GM18867 (cell line): ENCODE results near the gene ANXA4.
A peak's percentile ranks its signal among the peaks of the same experiment; 100 is the strongest.

ENCODE experiments used
- ATAC-seq: cut with Tn5 transposase; IDR thresholded peaks from one replicate; pipeline ENCODE4 v1.9.1; 2021; ENCODE audit warnings: mild to moderate bottlenecking, moderate library complexity; ENCODE audit not compliant: unreplicated experiment

The ANXA4 gene

DNA sequence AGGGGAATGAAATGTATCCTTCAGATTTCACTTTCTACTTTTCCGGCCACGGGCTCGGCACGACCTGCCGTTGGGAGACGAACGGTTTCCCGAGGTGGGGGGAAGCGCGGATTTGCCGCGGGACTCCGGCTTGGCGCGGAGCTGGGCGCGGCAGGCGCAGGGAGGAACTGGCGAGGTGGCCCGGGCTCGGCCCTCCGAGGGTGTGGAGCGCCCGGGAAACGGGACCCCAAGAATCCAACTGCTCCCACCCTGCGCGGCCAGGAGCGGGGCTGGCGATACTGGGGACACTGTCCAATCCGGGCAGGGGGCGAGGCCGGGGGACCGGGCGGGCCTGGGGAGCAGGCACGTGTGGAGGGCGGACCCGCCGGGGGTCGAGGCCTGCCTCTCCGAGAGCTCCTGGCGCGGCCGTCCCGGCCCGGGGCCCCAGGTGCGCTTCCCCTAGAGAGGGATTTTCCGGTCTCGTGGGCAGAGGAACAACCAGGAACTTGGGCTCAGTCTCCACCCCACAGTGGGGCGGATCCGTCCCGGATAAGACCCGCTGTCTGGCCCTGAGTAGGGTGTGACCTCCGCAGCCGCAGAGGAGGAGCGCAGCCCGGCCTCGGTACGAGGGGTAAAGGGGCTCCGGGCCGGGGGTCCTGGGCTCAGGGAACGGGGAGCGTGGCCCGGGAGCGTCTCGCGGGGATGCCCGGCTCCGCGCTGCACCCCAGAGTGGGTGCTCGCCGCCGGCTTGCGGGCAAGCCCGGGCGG lies at the start of gene ANXA4:
ANXA4 (plus strand) TSS at position 560 of the 747 bp plus-strand sequence. CDS start 39,432 bp downstream, outside the sequence.
- peak; percentile 84 for ATAC-seq

DNA sequence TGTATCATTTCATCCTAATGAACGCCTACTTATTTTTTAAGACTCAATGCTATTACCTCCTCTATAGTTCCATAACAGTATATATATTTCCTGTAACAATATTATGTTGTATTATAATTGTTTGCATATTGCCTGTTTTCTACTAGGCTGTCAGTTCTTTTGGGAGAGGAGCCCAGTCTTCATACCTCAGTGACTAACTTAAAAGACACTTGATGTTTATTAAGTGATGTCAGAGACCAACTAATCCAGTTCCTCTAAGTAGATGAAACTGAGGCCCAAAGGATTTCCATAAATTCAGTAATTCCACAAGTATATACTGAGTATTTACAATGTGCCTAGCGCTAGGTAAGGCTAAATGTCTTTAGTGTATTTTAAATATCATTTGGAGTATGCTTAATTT lies 49.5 kb upstream of the ANXA4 start:
- ATAC-seq = no peak

DNA sequence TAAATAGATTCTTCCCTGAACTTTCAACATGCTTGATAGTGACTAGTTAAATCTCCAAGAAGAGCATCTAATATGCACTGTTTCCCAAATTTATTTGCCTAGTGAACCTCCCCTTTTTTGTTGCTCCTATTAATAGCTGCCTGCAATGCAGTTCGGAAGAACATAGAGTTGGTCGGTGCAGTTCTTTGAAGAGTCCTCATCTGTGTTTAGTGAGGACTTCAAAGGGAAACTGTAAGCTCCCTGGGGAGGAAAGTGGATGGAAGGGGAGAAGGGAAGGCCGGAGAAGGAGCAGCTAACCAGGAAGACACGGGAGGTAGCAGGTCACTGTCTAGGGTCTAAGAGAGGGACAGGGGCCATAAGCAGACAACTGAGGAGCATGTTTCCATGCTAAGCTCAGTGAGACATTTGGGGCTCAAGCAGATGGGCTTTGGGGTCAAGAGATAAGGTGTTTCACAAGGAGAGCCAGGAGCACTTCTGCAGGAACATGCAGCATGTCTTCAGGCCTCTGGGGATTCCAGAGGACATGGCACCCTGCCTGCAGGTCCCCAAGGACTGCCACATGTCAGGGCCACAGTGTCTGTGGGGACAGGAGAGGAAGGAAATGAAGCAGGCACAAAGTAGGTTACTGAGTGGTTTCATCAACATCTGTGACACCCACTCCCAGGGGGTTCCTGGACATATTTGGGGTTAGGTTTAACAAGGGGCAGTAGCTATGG lies 48.7 kb upstream of the ANXA4 start:
- ATAC-seq = no peak

DNA sequence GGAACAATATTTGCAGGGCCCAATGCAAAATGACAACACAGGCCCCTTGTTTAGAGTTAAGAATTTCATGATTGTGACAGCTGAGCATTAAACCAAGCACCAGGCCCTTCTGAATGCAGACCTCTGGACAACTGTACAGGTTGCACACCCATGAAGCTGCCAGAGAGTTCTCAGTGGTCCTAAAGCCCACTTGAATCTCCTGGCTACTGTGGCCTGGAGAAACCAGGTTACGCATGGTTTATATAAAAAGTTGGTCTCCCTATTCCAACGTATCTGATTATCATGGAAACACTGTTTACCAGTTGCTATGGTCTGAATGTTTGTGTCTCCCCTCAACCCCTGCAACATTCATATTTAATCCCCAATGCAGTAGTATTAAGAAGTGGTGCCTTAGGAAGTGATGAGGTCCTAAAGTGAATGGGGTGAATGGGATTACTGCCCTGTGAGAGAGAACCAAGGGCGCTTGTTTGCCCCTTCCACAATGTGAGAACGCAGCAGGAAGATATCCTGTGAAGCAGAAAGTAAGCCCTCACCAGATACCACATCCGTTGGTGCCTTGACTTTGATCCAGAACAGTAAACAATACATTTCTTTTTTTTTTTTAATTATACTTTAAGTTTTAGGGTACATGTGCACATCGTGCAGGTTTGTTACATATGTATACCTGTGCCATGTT lies 48.0 kb upstream of the ANXA4 start:
- ATAC-seq = no peak

DNA sequence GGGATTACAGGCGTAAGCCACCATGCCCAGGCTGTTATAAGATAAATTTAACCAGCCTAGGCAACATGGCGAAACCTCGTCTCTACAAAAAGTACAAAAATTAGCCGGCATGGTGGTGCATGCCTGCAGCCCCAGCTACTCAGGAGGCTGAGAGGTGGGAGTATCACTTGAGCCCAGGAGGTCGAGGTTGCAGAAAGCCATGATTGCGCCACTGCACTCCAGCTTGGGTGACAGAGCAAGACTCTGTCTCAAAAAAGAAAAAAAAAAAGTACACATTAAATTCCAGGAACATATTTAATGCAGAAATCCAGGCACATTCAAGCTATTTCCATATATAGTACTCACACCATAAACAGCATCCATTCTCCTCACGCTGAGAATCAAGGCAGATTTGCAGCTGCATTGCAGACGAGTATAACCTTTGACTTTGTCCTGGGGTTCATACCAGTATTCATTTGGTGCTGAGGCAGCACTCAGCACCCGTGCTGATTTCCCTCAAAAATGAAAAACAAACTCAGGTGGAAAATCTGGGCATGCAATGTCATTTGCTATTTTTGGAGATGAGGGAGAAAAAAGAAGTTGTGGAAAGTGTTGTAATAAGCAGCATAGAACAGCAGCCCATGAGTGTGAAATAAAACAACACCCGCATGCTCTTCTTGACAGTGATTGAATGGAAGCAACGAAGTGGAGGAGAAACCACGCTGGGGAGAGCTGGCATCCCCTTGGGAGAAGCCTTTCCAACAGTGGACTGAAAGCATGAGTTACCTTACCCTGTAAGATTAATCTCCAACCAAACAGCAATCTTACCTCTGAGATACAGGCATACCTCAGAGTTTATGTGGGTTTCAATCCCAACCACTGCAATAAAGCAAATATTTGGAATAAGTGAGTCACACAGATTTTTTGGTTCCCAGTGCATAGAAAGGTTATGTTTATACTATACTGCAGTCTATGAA lies 46.8 kb upstream of the ANXA4 start:
- no peak for ATAC-seq

DNA sequence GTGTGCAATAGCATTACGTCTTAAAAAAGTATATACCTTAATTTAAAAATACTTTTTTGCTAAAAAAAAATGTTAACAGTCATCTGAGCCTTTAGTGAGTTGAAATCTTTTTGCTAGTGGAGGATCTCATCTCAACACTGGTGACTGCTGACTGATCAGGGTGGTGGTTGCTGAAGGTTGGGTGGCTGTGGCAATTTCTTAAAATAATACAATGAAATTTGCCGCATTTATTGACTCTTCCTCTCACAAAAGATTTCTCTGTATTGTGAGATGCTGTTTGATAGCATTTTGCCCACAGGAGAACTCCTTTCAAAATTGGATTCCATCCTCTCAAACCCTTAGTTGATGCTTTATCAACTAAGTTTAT lies 46.1 kb upstream of the ANXA4 start:
- no peak for ATAC-seq

DNA sequence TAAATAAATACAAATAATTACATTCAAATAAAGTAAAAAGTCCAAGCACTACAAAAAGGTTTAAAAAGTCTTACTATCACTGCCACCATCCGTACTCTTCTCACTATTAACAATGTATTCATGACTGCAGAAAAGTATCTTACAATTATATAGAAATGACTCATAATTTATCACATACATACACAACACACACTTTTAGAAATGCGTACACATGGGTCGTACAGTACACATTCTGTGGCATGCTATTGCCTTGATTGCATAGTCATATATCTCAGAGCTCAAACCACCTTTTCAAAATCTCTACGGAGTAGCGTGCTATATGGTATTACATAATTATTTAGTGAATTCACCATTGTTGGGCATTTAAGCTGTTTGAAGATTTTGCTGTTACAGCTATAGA lies 41.6 kb upstream of the ANXA4 start:
- ATAC-seq = no peak

DNA sequence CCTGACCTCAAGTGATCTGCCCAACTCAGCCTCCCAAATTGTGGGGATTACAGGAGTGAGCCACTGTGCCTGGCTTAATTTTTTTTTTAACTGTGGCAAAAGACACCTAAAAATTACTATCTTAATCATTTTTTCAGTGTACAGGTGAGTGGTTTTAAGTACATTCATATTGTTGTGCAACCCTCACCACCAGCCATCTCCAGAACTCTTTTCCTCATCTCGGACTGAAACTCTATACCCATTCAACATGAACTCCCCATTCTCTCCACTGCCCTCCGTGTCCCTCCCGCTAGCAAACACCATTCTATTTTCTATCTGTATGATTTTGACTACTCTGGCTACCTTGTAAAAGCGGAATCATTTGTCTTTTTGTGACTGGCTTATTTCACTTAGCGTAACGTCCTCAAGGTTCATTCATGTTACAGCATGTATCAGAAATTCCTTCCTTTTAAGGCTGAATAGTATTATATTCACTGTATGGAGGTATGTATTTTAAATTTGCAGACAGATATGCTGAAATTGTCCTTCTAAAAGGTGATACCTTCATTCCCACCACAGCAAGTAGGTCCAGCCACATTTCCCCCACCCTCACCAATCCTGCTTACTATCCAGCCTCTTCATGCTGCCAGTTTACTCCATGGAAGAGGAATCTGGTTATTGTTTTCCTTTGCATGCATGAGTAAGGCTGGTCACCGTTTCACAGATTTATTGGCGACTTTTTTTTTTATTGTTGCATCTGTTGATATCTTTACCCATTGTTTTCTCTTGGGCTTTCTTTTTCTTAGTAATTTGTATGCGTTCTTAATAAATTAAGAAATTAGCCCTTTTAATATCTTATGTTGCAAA lies 40.6 kb upstream of the ANXA4 start:
- ATAC-seq = no peak

DNA sequence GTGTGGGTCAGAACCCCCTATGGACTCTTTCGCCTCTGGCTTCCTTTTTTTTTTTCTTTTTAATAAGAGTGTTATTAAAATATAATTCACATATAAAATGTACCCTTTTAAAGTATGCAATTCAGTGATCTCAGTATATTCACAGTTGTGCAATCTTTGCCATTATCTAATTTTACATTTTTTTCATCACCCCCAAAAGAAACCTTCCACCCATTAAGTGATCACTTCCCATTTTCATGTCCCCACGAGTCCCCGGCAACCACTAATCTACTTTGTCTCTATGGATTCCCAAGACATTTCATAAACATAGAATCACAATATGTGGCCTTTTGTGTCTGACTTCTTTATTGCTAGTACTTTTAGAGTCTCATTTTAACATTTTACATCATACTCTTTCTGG lies 38.7 kb upstream of the ANXA4 start:
- no peak for ATAC-seq

DNA sequence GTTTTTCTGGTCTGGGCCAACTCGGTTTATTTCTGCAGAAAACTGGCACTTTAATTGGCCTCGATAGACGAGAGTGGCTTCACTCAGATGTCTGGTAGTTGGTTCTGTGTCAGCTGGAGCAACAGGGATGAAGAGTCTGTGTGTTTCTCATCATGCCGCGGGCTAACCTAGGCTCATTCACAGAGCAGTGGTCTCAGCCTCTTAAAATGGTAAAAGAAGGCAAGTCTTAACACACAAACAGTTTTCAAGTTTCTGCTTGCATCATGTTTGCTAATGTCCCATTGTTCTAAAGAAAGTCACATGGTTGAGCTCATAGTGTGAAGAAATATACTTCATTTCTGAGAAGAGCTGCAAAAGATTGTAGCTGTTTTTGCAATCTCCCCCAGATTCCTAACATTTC lies 37.5 kb upstream of the ANXA4 start:
- ATAC-seq = no peak

DNA sequence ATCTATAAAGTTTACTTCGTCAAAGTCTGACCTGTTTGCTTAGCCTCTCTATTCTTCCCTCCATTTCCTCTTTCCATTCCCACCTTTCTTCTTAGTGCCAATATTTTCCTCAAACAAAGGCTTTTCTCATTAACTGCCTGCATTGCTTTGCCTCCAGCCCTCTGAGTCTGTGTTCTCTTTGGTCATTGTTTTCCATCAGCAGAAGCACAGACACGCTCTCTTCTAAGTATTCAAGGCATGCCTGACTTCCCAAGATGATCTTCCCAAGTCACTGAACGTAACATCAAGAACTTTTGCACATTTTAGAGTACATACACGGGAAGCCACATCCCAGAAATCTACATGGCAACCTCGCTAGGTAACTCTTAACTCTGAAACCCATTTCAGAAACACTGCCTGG lies 32.6 kb upstream of the ANXA4 start:
- no peak for ATAC-seq

DNA sequence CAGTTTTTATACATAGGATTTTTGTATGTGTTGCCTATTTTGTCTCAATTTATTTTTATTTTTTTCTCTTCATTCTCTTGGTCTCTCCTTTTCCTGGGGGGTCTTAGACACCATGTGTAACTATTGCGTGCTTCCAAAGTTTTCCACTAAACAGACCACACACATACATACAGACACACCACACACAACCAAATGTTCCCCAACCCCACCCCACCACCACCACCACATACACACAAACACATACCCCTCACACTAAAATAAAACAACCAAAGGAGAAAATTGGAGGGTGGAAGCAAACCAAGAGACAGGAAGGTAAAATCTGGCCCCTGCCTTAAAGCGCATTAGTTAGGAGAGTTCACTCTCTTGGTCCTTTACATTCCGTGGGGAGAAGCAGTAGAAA lies 30.0 kb upstream of the ANXA4 start:
- no peak for ATAC-seq

DNA sequence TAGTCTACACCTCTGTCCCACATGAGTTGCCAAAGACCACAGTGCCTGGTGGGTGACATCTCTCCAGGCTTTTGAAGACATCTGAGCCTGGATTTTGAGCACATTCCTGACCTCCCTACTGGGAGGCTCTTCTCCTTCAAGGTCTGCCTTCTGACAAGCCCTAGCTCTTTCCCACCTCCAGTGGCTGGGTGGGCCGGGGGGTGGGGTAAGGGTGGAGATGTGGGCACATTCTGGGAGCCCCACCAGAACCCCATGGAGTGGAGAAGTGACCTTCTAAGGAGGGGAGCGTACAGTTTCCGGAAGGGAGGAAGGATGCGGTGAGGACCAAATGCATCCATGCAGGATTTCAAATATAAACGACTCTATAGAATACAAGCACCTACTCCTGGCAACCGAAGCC lies 27.9 kb upstream of the ANXA4 start:
- no peak for ATAC-seq

DNA sequence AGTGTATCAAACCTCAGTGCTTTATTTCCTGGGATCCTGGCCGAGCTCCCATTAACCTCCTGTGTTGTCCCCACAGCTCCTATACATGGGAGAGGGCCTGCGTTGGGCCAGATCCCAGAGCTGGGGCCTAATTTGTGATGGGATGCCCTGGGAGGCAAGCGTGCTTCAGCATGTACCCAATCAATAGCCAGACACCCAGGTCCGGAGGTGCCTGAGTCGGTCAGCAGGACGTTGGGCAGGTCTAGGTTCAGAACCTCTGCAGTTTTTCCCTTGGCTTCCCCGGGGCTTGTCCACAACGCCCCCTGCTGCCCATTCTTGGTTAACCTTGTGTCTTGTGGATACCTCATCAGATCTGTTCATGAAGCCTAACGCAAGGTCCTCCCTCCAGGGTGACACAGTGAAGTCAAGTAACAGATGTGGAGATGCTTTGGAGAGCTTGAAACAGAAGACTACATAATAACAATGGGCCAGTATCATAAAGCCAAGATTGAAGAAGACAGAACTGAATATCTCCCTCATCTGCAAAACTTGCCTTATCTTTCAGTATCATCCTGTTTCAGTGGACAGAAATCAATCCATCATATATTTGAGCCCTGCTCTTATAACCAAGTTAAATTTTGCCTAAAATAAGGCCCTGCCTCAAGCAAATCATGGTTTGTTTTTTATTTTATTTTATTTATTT lies 27.3 kb upstream of the ANXA4 start:
- ATAC-seq = peak; percentile 85

DNA sequence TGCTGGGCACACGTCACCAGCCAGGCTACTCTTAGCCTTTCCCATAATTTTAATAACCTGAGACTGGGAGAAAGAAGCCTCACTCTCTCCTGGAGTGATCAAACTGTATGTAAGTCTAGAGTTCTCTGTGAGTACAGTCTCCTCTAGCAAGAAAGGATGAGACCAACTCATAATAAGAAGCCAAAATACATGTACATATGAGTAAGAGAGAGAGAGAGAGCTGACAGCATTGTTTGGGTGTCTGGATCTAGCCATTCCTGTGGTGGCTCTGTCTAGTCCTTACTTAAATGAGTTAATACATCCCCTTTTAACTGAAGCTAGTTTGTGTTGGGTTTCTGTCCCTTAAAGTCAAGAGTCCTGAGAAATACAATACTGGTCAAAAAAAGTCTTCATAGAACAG lies 26.0 kb upstream of the ANXA4 start:
- no peak for ATAC-seq

DNA sequence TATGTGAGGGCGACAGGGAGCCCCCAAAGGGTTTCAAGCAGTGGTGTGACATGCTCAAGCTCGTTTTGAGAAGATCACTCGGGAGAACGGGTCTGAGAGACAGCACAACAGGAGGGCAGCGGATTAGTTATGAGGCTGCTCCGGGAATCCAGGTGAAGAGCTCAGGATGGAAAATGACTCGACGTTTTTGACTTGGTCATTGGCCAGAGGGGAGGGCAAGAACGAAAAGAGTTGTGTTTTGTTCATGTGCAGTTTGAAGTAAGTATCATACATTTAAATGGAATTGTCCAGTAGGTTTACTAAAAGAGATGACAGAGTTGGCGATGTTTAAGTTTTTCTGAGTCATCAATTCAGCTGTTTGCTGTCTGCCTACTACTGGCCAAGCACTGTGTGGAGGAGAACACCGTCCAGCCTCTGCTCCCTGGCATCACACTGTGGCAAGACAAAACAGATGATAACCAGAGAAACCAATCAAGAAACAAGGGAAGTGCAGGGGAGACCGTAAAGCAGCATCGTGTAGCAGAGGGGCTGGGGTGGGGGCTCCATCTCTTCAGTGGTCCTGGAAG lies 25.3 kb upstream of the ANXA4 start:
- no peak for ATAC-seq

DNA sequence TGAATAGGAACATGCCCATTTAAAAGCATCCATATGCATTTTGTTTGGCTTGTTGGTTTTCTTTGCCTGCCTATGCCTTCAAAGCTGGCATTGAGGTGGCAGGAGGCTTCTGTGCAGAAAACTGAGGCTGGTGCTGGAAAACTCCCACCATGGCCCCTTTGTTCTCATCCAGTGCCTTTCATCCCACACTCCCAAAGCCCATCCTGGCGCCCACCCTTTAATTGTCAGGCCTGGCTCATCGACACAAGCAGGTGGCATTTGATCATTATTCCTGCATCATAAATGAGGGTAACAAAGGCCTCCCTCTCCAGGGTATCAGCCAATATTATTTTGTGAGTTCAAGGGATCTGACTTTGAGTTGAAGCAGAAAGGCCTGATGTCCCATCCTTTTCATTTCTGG lies 24.7 kb upstream of the ANXA4 start:
- ATAC-seq = no peak

DNA sequence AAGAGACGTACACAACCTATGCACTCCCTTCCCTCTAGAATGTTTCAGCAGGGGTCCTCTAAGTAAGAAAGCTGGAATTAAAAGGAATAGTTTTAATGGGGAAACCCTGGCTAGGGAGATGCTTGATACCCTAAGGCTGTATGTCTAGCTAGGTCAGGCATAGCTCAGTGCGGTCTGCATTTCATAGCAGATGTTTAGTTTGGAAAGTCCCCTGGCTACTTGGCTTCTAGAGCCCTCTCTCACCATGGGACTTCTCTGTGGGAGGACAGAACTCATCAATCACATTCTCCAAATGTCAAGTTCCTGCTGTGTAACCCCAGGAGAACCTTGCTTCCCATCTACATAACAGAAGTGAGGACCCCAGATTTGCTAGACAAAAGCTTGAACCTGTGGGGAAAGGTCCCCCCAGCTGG lies 24.1 kb upstream of the ANXA4 start:
- peak; percentile 51 for ATAC-seq

DNA sequence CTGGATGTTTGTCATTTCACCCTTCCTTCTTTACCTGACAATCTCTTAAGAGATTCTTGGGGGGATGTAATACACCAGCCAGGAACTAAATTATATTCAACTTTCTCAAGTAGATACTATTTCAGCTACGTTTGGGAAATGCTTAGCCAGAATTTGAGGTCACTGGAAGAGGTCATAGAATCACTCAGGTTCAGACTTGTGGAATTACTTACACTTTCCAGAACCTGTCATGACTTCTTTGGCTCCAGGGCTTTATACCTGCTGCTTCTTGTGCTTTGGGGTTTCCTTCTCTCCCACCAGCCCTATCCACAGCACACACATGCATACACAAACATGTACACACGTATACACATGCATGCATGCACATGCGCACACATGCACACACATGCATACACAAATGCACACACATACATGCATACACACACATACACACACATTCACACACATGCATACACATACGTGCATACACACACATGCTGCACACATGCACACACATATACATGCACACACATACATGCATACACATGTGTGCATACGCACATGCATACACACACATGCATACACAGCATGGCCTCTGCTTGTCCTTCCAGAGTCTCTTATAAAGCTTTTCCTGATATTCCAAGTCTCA lies 23.5 kb upstream of the ANXA4 start:
- ATAC-seq = no peak
